Left ventricle myocardium inferior (tissue), 1 donor: Measurements from ENCODE around the gene SYT2. TPM values are rescaled to one million over a fixed set of nuclear protein-coding genes. Genes with fewer than 3 reads are reported as not detected.

ENCODE experiments used
- DNase-seq: peaks from one replicate; pipeline ENCODE4 v3.0.0-alpha.2; 2020
- H3K27ac ChIP-seq: fragments of 200-600 bp; replicated peaks from 2 replicates; pipeline ENCODE4 v1.8.0; 2021
- H3K27me3 ChIP-seq: fragments of 200-600 bp; 2 replicates; pipeline ENCODE4 v1.8.0; 2021; ENCODE audit warnings: low read depth
- H3K36me3 ChIP-seq: fragments of 200-600 bp; 2 replicates; pipeline ENCODE4 v1.8.0; 2021
- H3K4me1 ChIP-seq: fragments of 200-600 bp; 2 replicates; pipeline ENCODE4 v1.8.0; 2021
- H3K4me3 ChIP-seq: fragments of 200-600 bp; 2 replicates; pipeline ENCODE4 v1.8.0; 2021; ENCODE audit warnings: mild to moderate bottlenecking, moderate library complexity
- H3K9me3 ChIP-seq: fragments of 200-600 bp; replicated peaks from 2 replicates; pipeline ENCODE4 v1.8.0; 2021
- CTCF ChIP-seq: fragments of 200-600 bp; IDR thresholded peaks from 2 replicates; pipeline ENCODE4 v1.8.0; 2021; ENCODE audit warnings: antibody characterized with exemption, mild to moderate bottlenecking, borderline replicate concordance
- intact Hi-C: fragments of 100-400 bp; cut with micrococcal nuclease; formaldehyde crosslinking; loops from one replicate; pipeline ENCODE4 v1.11.0; 2022
- total RNA-seq: library from RNA; stranded (reverse); fragmentation: NEBNext Ultra II Directional; extraction: Animal tissue kit (Norgen Biotek cat#: 25700); gene quantifications from one replicate; pipeline ENCODE4 v1.2.1, GENCODE V29; 2021
- donor health status: DM: no; HTN: yes; CAD: no; lungs with severe emphysema.

Gene SYT2
- total RNA-seq, 1 donor from 2014 or later, result not detected

DNA sequence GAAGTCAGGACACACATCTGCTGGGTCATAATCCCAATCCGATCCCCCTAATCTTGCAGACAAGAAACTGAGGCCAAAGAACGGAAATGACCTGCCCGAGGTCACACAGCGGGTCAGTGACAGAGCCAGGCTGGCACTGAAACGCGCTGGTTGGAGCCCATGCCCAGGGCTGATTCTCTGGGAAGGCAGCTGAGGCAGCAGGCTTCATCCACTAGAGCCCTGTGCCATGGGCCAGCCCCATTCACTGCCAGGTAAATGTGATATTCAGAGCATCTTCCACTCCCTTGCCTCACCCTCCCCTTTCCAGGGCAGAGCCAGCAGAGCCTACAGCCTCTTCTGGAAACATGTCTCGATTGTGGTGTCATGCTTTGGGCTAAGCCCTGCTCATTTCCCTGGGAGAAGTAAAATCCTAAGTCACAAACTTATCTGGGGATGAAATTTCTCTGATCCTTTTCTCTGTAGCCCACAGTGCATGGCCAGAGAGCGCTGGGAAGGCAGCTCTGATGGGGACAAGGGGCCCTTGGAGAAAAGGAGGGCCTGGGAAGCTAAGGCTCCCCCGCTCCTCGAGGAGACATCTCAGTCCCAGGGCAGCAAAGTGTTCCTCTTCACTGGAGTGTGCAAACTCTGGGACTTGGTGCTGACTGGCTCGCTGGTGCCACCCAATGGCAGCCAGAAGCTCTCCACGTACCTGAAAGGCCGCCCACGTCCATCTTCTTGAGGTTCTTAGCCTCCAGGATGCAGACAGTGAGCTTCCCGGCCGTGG is 110.4 kb downstream of the SYT2 start:
- TF ChIP-seq CTCF, result peak; percentile 83
- H3K4me1 ChIP-seq, result peaks cover 9% of the 10 kb centered on the region
- no peak overlapping the region for H3K27ac ChIP-seq
- H3K27me3 ChIP-seq, result no peaks in the 10 kb centered on the region
- DNase-seq, result peak; percentile 54
- H3K9me3 ChIP-seq, result no peaks in the 10 kb centered on the region
- H3K4me3 ChIP-seq, result no peak overlapping the region
- intact Hi-C loops, result loop anchor here (10.0 kb wide), 1 partner anchor 95 kb away; no protein-coding TSS in a partner anchor
- H3K36me3 ChIP-seq, result peaks cover 4% of the 10 kb centered on the region

- intact Hi-C loops, result loop anchor here (10.0 kb wide), 1 partner anchor 92 kb away; no protein-coding TSS in a partner anchor
Measured at GRCh38 chr1:202597090-202597761, 113.0 kb downstream of the SYT2 start.

DNA sequence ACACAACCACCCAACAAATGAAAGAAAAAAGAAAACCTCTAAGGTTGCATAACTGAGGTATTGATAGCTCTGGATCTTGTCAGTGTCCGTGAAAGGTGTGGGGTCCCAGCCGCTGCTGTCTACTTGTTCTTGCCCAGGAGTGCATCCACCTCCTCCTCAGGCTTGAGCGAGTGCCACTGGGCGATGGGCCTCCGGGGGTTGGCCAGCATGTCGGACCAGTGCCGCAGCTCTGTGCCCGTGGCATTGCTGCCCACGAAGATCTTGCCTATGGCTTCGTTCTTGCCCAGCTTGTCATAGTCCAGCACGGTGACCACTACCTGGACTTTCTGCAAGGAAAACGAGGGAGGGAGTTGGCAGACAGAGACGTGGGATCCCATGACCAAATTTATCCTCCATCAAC is 113.6 kb downstream of the SYT2 start:
- no peak overlapping the region for H3K27ac ChIP-seq
- H3K9me3 ChIP-seq, result no peaks in the 10 kb centered on the region
- peaks cover 37% of the 10 kb centered on the region for H3K4me1 ChIP-seq
- intact Hi-C loops, result loop anchor here (10.0 kb wide), 1 partner anchor 92 kb away; no protein-coding TSS in a partner anchor
- H3K4me3 ChIP-seq, result no peak overlapping the region
- no peaks in the 10 kb centered on the region for H3K27me3 ChIP-seq
- TF ChIP-seq CTCF, result no peak
- DNase-seq, result no peak
- H3K36me3 ChIP-seq, result peaks cover 4% of the 10 kb centered on the region

More at GRCh38 chr1:202597090-202597761, 113.0 kb downstream of the SYT2 start:
- H3K4me3 ChIP-seq, result no peak overlapping the region
- TF ChIP-seq CTCF, result no peak
- H3K4me1 ChIP-seq, result peaks cover 31% of the 10 kb centered on the region
- H3K27me3 ChIP-seq, result no peaks in the 10 kb centered on the region
- no peak for DNase-seq
- H3K9me3 ChIP-seq, result no peaks in the 10 kb centered on the region
- peaks cover 4% of the 10 kb centered on the region for H3K36me3 ChIP-seq
- H3K27ac ChIP-seq, result no peak overlapping the region

- Histone ChIP-seq H3K4me3 (no peak overlapping the region), H3K36me3 (peaks cover 4% of the 10 kb centered on the region), H3K27ac (peak overlapping the region; percentile 90), H3K9me3 (no peaks in the 10 kb centered on the region), H3K27me3 (no peaks in the 10 kb centered on the region), H3K4me1 (peaks cover 56% of the 10 kb centered on the region)
- TF ChIP-seq CTCF, result no peak
- no peak for DNase-seq
- intact Hi-C loops, result loop anchor here (10.0 kb wide), 1 partner anchor 89 kb away; no protein-coding TSS in a partner anchor
Measured at GRCh38 chr1:202593845-202594244, 116.4 kb downstream of the SYT2 start.

DNA sequence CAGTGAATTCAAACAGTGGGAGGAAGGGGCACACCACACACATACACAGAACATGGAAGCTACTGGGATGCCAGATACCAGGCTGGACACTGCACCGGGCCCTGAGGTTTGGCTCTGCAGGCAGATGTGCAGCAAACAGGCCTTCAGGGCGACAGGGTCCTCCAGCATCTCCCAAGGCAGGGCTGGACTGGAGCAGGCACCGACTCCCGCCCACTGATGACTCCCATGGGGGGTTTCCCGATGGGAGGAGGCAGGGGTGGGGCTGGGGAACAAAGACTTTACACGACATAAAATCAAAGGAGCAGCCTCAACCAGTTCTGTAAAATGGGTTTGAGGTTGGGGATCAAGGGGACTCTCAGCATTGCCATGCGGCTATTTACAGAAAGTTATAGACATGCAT is 118.1 kb downstream of the SYT2 start:
- H3K4me1 ChIP-seq, result peaks cover 73% of the 10 kb centered on the region
- H3K27me3 ChIP-seq, result no peaks in the 10 kb centered on the region
- no peaks in the 10 kb centered on the region for H3K36me3 ChIP-seq
- peak overlapping the region; percentile 90 for H3K27ac ChIP-seq
- TF ChIP-seq CTCF, result no peak
- no peaks in the 10 kb centered on the region for H3K9me3 ChIP-seq
- intact Hi-C loops, result loop anchor here (10.0 kb wide), 1 partner anchor 87 kb away; no protein-coding TSS in a partner anchor
- DNase-seq, result no peak
- no peak overlapping the region for H3K4me3 ChIP-seq
